Subcutaneous adipose tissue (tissue), 4 donors: ENCODE data around the gene DCK. TPM values are rescaled to one million over a fixed set of nuclear protein-coding genes. Genes with fewer than 3 reads are reported as not detected.

Source experiments
- total RNA-seq, 4 donors: library from RNA; depleted of rRNA; stranded (reverse); fragments of >200 nt; gene quantifications; one replicate each; pipeline ENCODE4 v1.1.0, GENCODE V29; 2016
- TF ChIP-seq, protein P1 (sequence below): fragments of 450-650 bp; IDR thresholded peaks from one replicate; pipeline ENCODE4 v1.5.1; 2016; ENCODE audit warnings: low read depth, mild to moderate bottlenecking, control low read depth, antibody characterized with exemption, moderate library complexity

Gene DCK
- total RNA-seq, 4 donors from 2014 or later: 14.5 to 32.0 (median 25.2) TPM

DNA sequence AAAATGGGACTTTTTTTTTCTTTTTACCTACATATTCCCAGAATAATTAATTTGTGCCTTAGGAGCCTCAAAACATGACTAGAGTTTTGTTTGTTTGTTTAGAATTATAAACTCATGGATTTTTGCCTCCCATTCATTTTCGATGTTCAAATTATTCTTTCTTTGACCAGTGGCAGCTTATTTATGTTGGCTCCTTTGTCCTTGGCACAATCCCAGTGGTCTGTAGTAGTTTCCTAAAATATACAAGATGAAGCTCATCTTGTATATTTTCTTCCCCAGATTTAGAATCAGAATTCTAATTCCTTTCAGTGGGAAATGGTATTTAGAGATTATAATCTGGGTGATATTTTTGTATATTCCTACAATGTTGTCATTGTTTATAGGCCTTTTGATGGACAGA is 27.2 kb downstream of the DCK start:
- TF ChIP-seq, protein P1, sequence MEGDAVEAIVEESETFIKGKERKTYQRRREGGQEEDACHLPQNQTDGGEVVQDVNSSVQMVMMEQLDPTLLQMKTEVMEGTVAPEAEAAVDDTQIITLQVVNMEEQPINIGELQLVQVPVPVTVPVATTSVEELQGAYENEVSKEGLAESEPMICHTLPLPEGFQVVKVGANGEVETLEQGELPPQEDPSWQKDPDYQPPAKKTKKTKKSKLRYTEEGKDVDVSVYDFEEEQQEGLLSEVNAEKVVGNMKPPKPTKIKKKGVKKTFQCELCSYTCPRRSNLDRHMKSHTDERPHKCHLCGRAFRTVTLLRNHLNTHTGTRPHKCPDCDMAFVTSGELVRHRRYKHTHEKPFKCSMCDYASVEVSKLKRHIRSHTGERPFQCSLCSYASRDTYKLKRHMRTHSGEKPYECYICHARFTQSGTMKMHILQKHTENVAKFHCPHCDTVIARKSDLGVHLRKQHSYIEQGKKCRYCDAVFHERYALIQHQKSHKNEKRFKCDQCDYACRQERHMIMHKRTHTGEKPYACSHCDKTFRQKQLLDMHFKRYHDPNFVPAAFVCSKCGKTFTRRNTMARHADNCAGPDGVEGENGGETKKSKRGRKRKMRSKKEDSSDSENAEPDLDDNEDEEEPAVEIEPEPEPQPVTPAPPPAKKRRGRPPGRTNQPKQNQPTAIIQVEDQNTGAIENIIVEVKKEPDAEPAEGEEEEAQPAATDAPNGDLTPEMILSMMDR: no peak

DNA sequence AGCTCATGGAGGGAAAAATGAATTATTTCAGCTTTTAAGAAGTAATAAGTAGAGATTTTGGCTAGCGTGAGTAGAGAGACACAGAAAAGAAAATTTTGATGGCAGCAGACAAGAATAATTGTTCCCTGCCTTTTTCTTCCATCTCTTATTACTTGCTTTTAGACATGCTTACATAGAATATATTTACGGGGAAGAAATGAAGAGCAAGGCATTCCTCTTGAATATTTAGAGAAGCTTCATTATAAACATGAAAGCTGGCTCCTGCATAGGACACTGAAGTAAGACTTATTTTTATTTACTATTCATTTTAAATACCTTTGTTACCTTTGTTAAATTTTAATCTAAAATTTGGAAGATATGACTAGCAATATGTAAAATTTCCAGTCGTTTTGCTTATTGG is 32.2 kb downstream of the DCK start:
- TF ChIP-seq, protein P1: no peak

DNA sequence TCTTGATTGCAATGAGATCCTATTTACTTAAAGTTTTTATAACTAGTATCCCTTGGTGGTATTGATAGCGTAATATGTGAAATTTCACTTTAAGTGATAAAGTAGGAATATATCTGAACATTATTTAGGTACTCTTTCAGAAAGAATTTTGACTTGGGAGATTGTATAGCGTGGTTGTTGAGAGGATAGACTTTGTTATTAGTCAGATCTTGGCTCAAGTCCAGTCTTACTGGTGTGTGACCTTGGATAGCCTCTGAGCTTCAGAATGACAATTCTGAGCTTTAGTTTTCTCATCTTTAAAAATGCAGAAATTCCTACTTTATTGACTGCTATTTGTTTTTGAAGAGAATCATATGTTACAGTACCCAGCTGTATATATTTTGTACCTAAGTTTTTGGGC is 32.6 kb downstream of the DCK start:
- TF ChIP-seq, protein P1: no peak

DNA sequence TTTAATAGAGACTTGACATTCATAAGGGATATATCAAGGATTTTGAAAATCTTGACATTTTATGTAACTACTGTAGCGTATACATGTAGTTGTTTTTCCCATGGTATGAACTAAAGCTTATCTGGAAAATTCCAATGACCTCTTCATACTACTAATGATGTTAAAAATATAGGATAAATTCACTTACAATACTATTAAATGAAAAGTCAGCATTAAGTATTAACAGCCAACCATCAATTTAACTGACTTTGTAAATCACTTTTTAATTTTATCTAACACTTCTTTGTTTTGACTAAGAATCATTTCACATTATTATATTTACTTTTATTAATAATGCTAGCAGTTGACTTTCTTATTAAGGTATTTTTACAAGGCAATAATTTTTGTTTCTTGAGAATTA is 34.2 kb downstream of the DCK start:
- TF ChIP-seq, protein P1: no peak

DNA sequence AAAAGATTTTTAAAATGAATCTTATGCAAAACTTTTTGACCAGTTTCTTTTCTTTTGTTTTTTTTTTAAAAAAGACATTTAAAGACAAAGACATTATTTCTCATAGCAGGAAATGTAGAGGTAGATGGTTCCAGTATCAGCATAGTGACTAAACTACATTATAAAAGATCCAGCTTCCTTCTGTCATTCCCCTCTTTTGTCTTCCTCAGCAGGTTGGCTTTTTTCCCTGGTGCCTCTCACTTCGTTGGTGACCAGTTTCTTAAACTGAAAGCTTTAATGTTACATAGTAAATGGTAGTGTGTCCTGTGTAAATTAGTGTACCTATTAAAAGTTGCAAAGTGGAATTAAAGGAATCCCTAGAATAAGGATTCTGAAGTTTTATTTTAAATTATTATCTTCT is 36.1 kb downstream of the DCK start:
- TF ChIP-seq, protein P1: no peak

DNA sequence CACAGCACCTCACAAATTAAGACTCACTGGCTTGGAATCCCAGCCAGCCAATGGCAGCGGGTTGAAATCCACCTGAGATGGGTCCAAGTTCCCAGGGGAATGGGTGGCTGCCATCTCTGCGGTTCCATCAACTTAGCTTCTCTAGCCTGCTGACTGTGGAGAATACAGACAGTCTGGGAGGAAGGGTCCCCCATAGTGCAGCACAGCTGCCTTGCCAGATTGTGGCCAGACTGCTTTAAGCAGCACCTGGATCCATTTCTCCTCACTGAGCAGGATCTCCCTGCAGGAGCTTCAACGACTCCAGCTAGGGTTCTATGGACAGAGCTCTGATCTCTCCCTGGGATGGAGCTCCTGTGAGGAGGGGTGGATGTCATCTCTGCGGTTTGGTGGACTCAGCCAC is 51.8 kb downstream of the DCK start:
- TF ChIP-seq, protein P1: no peak

DNA sequence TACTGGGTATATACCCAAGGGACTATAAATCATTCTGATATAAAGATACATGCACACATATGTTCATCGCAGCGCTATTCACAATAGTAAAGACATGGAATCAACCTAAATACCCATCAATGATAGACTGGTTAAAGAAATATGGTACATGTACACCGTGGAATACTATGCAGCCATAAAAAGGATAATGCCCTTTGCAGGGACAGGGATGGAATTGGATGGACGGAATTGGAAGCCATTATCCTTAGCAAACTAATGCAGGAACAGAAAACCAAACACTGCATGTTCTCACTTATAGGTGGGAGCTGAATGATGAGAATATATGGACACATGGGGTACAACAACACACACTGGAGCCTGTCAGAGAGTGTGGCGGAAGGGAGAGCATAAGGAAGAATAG is 55.9 kb downstream of the DCK start:
- TF ChIP-seq, protein P1: no peak
